ENCODE results near the gene SIGLEC8. TPM values are rescaled to one million over a fixed set of nuclear protein-coding genes. Genes with fewer than 3 reads are reported as not detected.
A peak's percentile ranks its signal among the peaks of the same experiment; 100 is the strongest.

SIGLEC8 gene
- total and polyA plus RNA-seq, 10 of the 15 experiments (the other 5 are each of a cell fraction or from before 2014, with no cell fraction given) = not detected

GRCh38 chr19:51473009-51473707, 14.9 kb upstream of the SIGLEC8 start (continued):
- TF ChIP-seq, protein P1, sequence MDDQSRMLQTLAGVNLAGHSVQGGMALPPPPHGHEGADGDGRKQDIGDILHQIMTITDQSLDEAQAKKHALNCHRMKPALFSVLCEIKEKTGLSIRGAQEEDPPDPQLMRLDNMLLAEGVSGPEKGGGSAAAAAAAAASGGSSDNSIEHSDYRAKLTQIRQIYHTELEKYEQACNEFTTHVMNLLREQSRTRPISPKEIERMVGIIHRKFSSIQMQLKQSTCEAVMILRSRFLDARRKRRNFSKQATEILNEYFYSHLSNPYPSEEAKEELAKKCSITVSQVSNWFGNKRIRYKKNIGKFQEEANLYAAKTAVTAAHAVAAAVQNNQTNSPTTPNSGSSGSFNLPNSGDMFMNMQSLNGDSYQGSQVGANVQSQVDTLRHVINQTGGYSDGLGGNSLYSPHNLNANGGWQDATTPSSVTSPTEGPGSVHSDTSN (IDR thresholded peaks at IDR 0.05; ENCODE audit: insufficient replicate concordance, low read depth, low read length) = no peak
- TF ChIP-seq ZBTB40 (IDR thresholded peaks at IDR 0.05; ENCODE audit: borderline replicate concordance) (no peak), RAD21 (IDR thresholded peaks at IDR 0.05; ENCODE audit: insufficient read depth, low read depth, low read length) (peak; percentile 92), BACH1 (IDR thresholded peaks at IDR 0.05; ENCODE audit: borderline replicate concordance) (no peak), SREBF1 (IDR thresholded peaks at IDR 0.05; ENCODE audit: low read length) (no peak), TARDBP (IDR thresholded peaks at IDR 0.05; ENCODE audit: borderline replicate concordance) (no peak), PRDM15 (CRISPR knock-in tag; IDR thresholded peaks at IDR 0.05) (no peak), E4F1 (IDR thresholded peaks at IDR 0.05; ENCODE audit: borderline replicate concordance, partially characterized antibody) (no peak), ZNF274 (IDR thresholded peaks at IDR 0.05; ENCODE audit: insufficient read depth, insufficient read length) (no peak), RUNX3 (IDR thresholded peaks at IDR 0.05; ENCODE audit: low read length) (peak; percentile 31; the same call in 1 of the 2 replicates), POU2F2 (IDR thresholded peaks at IDR 0.05; ENCODE audit: borderline replicate concordance, low read depth, low read length) (0 out of 3 replicates have a peak, but pooled peaks have one; percentile 12), RB1 (IDR thresholded peaks at IDR 0.05; ENCODE audit: borderline replicate concordance) (no peak), MEF2A (IDR thresholded peaks at IDR 0.05; ENCODE audit: insufficient read depth, low read depth, low read length) (no peak)
